Neural progenitor cell (in vitro differentiated cells): ENCODE data around the gene RNF212.

Source experiments
- CTCF ChIP-seq: fragments of 200-600 bp; sonication (generic); IDR thresholded peaks from 2 replicates; pipeline ENCODE4 v1.5.1; 2017; ENCODE audit warnings: antibody characterized with exemption, mild to moderate bottlenecking
- EZH2 ChIP-seq: fragments of 200-600 bp; sonication (generic); IDR thresholded peaks from 2 replicates; pipeline ENCODE4 v1.6.1; 2017; ENCODE audit warnings: antibody characterized with exemption, mild to moderate bottlenecking, moderate library complexity
- EZH2phosphoT487 ChIP-seq: fragments of 200-600 bp; sonication (generic); IDR thresholded peaks from 2 replicates; pipeline ENCODE4 v1.6.1; 2017; ENCODE audit warnings: antibody characterized with exemption

- TF ChIP-seq EZH2phosphoT487 = no peak
- TF ChIP-seq CTCF = peak; percentile 30
- no peak for TF ChIP-seq EZH2
Observed at GRCh38 chr4:1116838-1117237, 3.5 kb upstream of the RNF212 start.
